ENCODE results near the gene LARP4B. TPM values are rescaled to one million over a fixed set of nuclear protein-coding genes. Genes with fewer than 3 reads are reported as not detected.
"Not testable (repeated sequence)": the region's sequence is repeated elsewhere in the genome, so short reads cannot be mapped to it uniquely, and the experiment has no call there.

Gene LARP4B
- total RNA-seq, 1 donor from 2014 or later: 114 TPM

GRCh38 chr10:771647-772046 is 159.9 kb downstream of the LARP4B start:
- intact Hi-C loops (cut with DNase I): no loop called here
- Histone ChIP-seq H3K27ac (no peak overlapping the region), H3K27me3 (ENCODE audit: low read depth) (no peaks in the 10 kb centered on the region), H3K9me3 (peaks cover 3% of the 10 kb centered on the region), H3K4me3 (no peak overlapping the region), H3K36me3 (no peaks in the 10 kb centered on the region), H3K4me1 (no peaks in the 10 kb centered on the region)
- TF ChIP-seq CTCF (IDR thresholded peaks at IDR 0.05): no peak
- ATAC-seq (no peak), DNase-seq (no peak)

- no peaks in the 10 kb centered on the region for H3K36me3 ChIP-seq
- DNase-seq: no peak
- no peak overlapping the region for H3K4me3 ChIP-seq
- no peak for TF ChIP-seq CTCF (IDR thresholded peaks at IDR 0.05)
- no peak overlapping the region for H3K27ac ChIP-seq
- peaks cover 3% of the 10 kb centered on the region for H3K9me3 ChIP-seq
- H3K27me3 ChIP-seq (ENCODE audit: low read depth): no peaks in the 10 kb centered on the region
- no peak for ATAC-seq
- intact Hi-C loops (cut with DNase I): no loop called here
- no peaks in the 10 kb centered on the region for H3K4me1 ChIP-seq
Measured at GRCh38 chr10:770975-771374, 160.5 kb downstream of the LARP4B start.

GRCh38 chr10:770048-770712 is 161.3 kb downstream of the LARP4B start:
- DNase-seq; H3K27ac ChIP-seq; H3K36me3 ChIP-seq; H3K4me1 ChIP-seq; H3K9me3 ChIP-seq; H3K27me3 ChIP-seq (ENCODE audit: low read depth); intact Hi-C loops (cut with DNase I); H3K4me3 ChIP-seq; ATAC-seq: not testable (repeated sequence)

- H3K4me3 ChIP-seq: no peak overlapping the region
- H3K27ac ChIP-seq: no peak overlapping the region
- ATAC-seq (no peak), DNase-seq (no peak)
- intact Hi-C loops (cut with DNase I): no loop called here
- H3K27me3 ChIP-seq (ENCODE audit: low read depth): no peaks in the 10 kb centered on the region
- H3K4me1 ChIP-seq: no peaks in the 10 kb centered on the region
- no peaks in the 10 kb centered on the region for H3K36me3 ChIP-seq
- no peak for TF ChIP-seq CTCF (IDR thresholded peaks at IDR 0.05)
- peaks cover 3% of the 10 kb centered on the region for H3K9me3 ChIP-seq
Measured at GRCh38 chr10:767794-768193, 163.7 kb downstream of the LARP4B start.

- no peaks in the 10 kb centered on the region for H3K4me1 ChIP-seq
- H3K36me3 ChIP-seq: no peaks in the 10 kb centered on the region
- peaks cover 4% of the 10 kb centered on the region for H3K9me3 ChIP-seq
- no peaks in the 10 kb centered on the region for H3K27me3 ChIP-seq (ENCODE audit: low read depth)
- intact Hi-C loops (cut with DNase I): no loop called here
- DNase-seq (no peak), ATAC-seq (no peak)
- H3K27ac ChIP-seq: no peak overlapping the region
- no peak overlapping the region for H3K4me3 ChIP-seq
- TF ChIP-seq CTCF (IDR thresholded peaks at IDR 0.05): no peak
Measured at GRCh38 chr10:767211-767610, 164.3 kb downstream of the LARP4B start.

GRCh38 chr10:761376-761775 is 170.1 kb downstream of the LARP4B start:
- H3K36me3 ChIP-seq: no peaks in the 10 kb centered on the region

More at GRCh38 chr10:761376-761775, 170.1 kb downstream of the LARP4B start:
- no peak overlapping the region for H3K27ac ChIP-seq
- H3K4me1 ChIP-seq: no peaks in the 10 kb centered on the region
- H3K9me3 ChIP-seq: peaks cover 18% of the 10 kb centered on the region
- DNase-seq: no peak
- intact Hi-C loops (cut with DNase I): no loop called here
- H3K27me3 ChIP-seq (ENCODE audit: low read depth): no peaks in the 10 kb centered on the region
- no peak for ATAC-seq
- no peak overlapping the region for H3K4me3 ChIP-seq
- TF ChIP-seq CTCF (IDR thresholded peaks at IDR 0.05): no peak

Measured in lower lobe of right lung (tissue), 2 donors.